IMR-90 (cell line): ENCODE results near the gene SYNPR. TPM values are rescaled to one million over a fixed set of nuclear protein-coding genes. Genes with fewer than 3 reads are reported as not detected.

ENCODE experiments used
- ATAC-seq: fragments of 200-7000 bp; cut with Tn5 transposase; 2 replicates; pipeline ENCODE4 v1.9.1; 2020; ENCODE audit warnings: low read depth, mild to moderate bottlenecking, moderate library complexity
- BruUV-seq: library from RNA; stranded (reverse); fragments of 400-500 nt; replicated peaks from 2 replicates; lab custom pipeline; 2021; lab: Mats Ljungman, UMichigan
- CTCF ChIA-PET: fragments of 300-600 bp; formaldehyde crosslinking; extraction: SDS; loops from one replicate; lab custom pipeline; 2021; ENCODE audit warnings: antibody characterized with exemption; lab: Yijun Ruan, JAX
- POLR2A ChIA-PET: fragments of 300-600 bp; sonication (Branson Sonifier 250); formaldehyde crosslinking; loops from one replicate; lab custom pipeline; 2022; ENCODE audit warnings: antibody characterized with exemption; ENCODE audit not compliant: unreplicated experiment; lab: Charles Lee
- DNase-seq: peaks from one replicate; pipeline ENCODE4 v3.0.0; 2013
- H2AFZ ChIP-seq: replicated peaks from 2 replicates; pipeline ENCODE3; 2013; ENCODE audit warnings: low read length, mild to moderate bottlenecking; ENCODE audit not compliant: poor library complexity
- H2AK5ac ChIP-seq: 2 replicates; pipeline ENCODE4 v1.6.1; 2013; ENCODE audit warnings: low read depth, low read length, inconsistent platforms
- H2AK9ac ChIP-seq: replicated peaks from 2 replicates; pipeline ENCODE3; 2013; ENCODE audit warnings: mild to moderate bottlenecking, low read depth, low read length, moderate library complexity; ENCODE audit not compliant: poor library complexity
- H2BK120ac ChIP-seq: 2 replicates; pipeline ENCODE4 v1.6.1; 2013; ENCODE audit warnings: low read depth, low read length, inconsistent platforms
- H2BK15ac ChIP-seq: 3 replicates; pipeline ENCODE4 v1.6.1; 2013; ENCODE audit warnings: low read depth, low read length, inconsistent platforms
- H2BK20ac ChIP-seq: 2 replicates; pipeline ENCODE4 v1.6.1; 2013; ENCODE audit warnings: low read depth, mild to moderate bottlenecking, inconsistent platforms, low read length, moderate library complexity
- H2BK5ac ChIP-seq: 2 replicates; pipeline ENCODE4 v1.6.1; 2013; ENCODE audit warnings: mild to moderate bottlenecking, low read depth, low read length, inconsistent platforms; ENCODE audit not compliant: poor library complexity, severe bottlenecking
- H3K14ac ChIP-seq: replicated peaks from 2 replicates; pipeline ENCODE4 v1.6.1; 2013; ENCODE audit warnings: low read depth, low read length, inconsistent platforms
- H3K18ac ChIP-seq: 2 replicates; pipeline ENCODE4 v1.6.1; 2013; ENCODE audit warnings: low read depth, low read length, control low read depth
- H3K23ac ChIP-seq: 2 replicates; pipeline ENCODE4 v1.6.1; 2013; ENCODE audit warnings: low read depth, low read length, inconsistent platforms
- H3K27ac ChIP-seq: 2 replicates; pipeline ENCODE4 v1.5.1; 2013; ENCODE audit warnings: mild to moderate bottlenecking, control low read depth, low read length; ENCODE audit not compliant: insufficient read depth
- H3K27me3 ChIP-seq: 2 replicates; pipeline ENCODE4 v1.6.1; 2013; ENCODE audit warnings: low read length; ENCODE audit not compliant: control insufficient read depth, insufficient read depth
- H3K36me3 ChIP-seq: 2 replicates; pipeline ENCODE4 v1.6.1; 2013; ENCODE audit warnings: low read length, mixed read lengths; ENCODE audit not compliant: control insufficient read depth, insufficient read depth
- H3K4ac ChIP-seq: 2 replicates; pipeline ENCODE4 v1.6.1; 2013; ENCODE audit warnings: low read depth, low read length, inconsistent platforms
- H3K4me1 ChIP-seq: 2 replicates; pipeline ENCODE4 v1.6.1; 2013; ENCODE audit warnings: low read length, mixed read lengths; ENCODE audit not compliant: control insufficient read depth, insufficient read depth
- H3K4me2 ChIP-seq: 2 replicates; pipeline ENCODE4 v1.6.1; 2013; ENCODE audit warnings: low read depth, mild to moderate bottlenecking, control low read depth, low read length, moderate library complexity
- H3K4me3 ChIP-seq: 2 replicates; pipeline ENCODE4 v1.5.1; 2013; ENCODE audit warnings: low read depth, mild to moderate bottlenecking, control low read depth, low read length, moderate library complexity; ENCODE audit not compliant: insufficient read depth
- H3K56ac ChIP-seq: 2 replicates; pipeline ENCODE4 v1.6.1; 2013; ENCODE audit warnings: low read length, inconsistent platforms; ENCODE audit not compliant: insufficient read depth; ENCODE audit errors: extremely low read depth
- H3K79me1 ChIP-seq, 2 experiments: 2 replicates each; pipeline ENCODE4 v1.6.1; 2013; ENCODE audit warnings: low read length in 2 of 2, inconsistent platforms in 1 of 2, low read depth in 1 of 2
- H3K9ac ChIP-seq: 2 replicates; pipeline ENCODE4 v1.6.1; 2013; ENCODE audit warnings: low read depth, low read length, control low read depth
- H3K9me1 ChIP-seq: 2 replicates; pipeline ENCODE4 v1.6.1; 2013; ENCODE audit warnings: low read length, inconsistent platforms; ENCODE audit not compliant: insufficient read depth
- H3K9me3 ChIP-seq: 2 replicates; pipeline ENCODE4 v1.6.1; 2013; ENCODE audit warnings: low read length; ENCODE audit not compliant: control insufficient read depth, insufficient read depth
- H4K20me1 ChIP-seq: 2 replicates; pipeline ENCODE4 v1.6.1; 2013; ENCODE audit warnings: low read length, inconsistent platforms; ENCODE audit not compliant: insufficient read depth
- H4K5ac ChIP-seq: 2 replicates; pipeline ENCODE4 v1.6.1; 2013; ENCODE audit warnings: mild to moderate bottlenecking, low read depth, low read length, control low read depth
- H4K8ac ChIP-seq, 2 experiments: 2 replicates each; pipeline ENCODE4 v1.6.1; 2013; ENCODE audit warnings: low read depth in 2 of 2, low read length in 2 of 2, control low read depth in 1 of 2, inconsistent platforms in 1 of 2
- H4K91ac ChIP-seq: 2 replicates; pipeline ENCODE4 v1.6.1; 2013; ENCODE audit warnings: low read depth, low read length, inconsistent platforms; ENCODE audit not compliant: insufficient read depth
- BHLHE40 ChIP-seq: fragments of 150-350 bp; IDR thresholded peaks from 2 replicates; pipeline ENCODE4 v1.6.1; 2016; ENCODE audit warnings: mild to moderate bottlenecking, low read depth, low read length
- CEBPB ChIP-seq: IDR thresholded peaks from 2 replicates; pipeline ENCODE4 v1.6.1; 2012; ENCODE audit warnings: low read depth, low read length, improper control_type of control experiment
- CHD1 ChIP-seq: IDR thresholded peaks from 2 replicates; pipeline ENCODE4 v1.6.1; 2012; ENCODE audit warnings: low read depth, low read length, improper control_type of control experiment
- CTCF ChIP-seq: conservative IDR thresholded peaks from 2 replicates; pipeline ENCODE4 v1.5.1; 2012; ENCODE audit warnings: mild to moderate bottlenecking, low read depth, low read length, improper control_type of control experiment
- ELK1 ChIP-seq: fragments of 150-350 bp; IDR thresholded peaks from 2 replicates; pipeline ENCODE4 v1.6.1; 2016; ENCODE audit warnings: low read depth, mild to moderate bottlenecking, low read length, moderate library complexity, borderline replicate concordance
- FOS ChIP-seq: fragments of 150-350 bp; IDR thresholded peaks from 2 replicates; pipeline ENCODE4 v1.6.1; 2016; ENCODE audit warnings: low read depth, low read length
- MAFK ChIP-seq: IDR thresholded peaks from 2 replicates; pipeline ENCODE4 v1.6.1; 2012; ENCODE audit warnings: low read depth, low read length, improper control_type of control experiment
- NFE2L2 ChIP-seq: fragments of 150-350 bp; IDR thresholded peaks from 2 replicates; pipeline ENCODE4 v1.6.1; 2016; ENCODE audit warnings: low read depth, mild to moderate bottlenecking, low read length
- POLR2A ChIP-seq: IDR thresholded peaks from 2 replicates; pipeline ENCODE4 v1.6.1; 2012; ENCODE audit warnings: mild to moderate bottlenecking, low read depth, low read length
- RAD21 ChIP-seq: IDR thresholded peaks from 2 replicates; pipeline ENCODE4 v1.6.1; 2012; ENCODE audit warnings: low read length, improper control_type of control experiment
- RCOR1 ChIP-seq: IDR thresholded peaks from 2 replicates; pipeline ENCODE4 v1.6.1; 2012; ENCODE audit warnings: mild to moderate bottlenecking, low read length, improper control_type of control experiment; ENCODE audit not compliant: insufficient replicate concordance
- RFX5 ChIP-seq: IDR thresholded peaks from 2 replicates; pipeline ENCODE4 v1.8.0; 2012; ENCODE audit warnings: low read depth, mild to moderate bottlenecking, low read length, moderate library complexity
- USF2 ChIP-seq: fragments of 150-350 bp; IDR thresholded peaks from 2 replicates; pipeline ENCODE4 v1.6.1; 2017; ENCODE audit warnings: mild to moderate bottlenecking, antibody characterized with exemption, low read length, low read depth
- WGBS, 2 experiments: methylation state at CpG; one replicate each; pipeline versions ENCODE4 v1.1.5 to v1.1.7; 2013; ENCODE audit warnings: missing lambda C conversion rate in 2 of 2; ENCODE audit not compliant: insufficient read length in 1 of 2; ENCODE audit errors: extremely low coverage in 2 of 2; 5-methylcytosine and 5-hydroxymethylcytosine counted together
- dilution Hi-C: fragments of 300-500 bp; cut with HindIII; formaldehyde crosslinking; loops from one replicate; pipeline ENCODE4 v1.14.3; 2018; ENCODE audit warnings: low sequenced_read_pairs; ENCODE audit not compliant: unreplicated experiment
- in situ Hi-C: fragments of 300-500 bp; cut with MboI; formaldehyde crosslinking; loops from 3 replicates; pipeline ENCODE4 v1.14.3; 2019; ENCODE audit warnings: low sequenced_read_pairs, inconsistent platforms, mixed read lengths
- intact Hi-C: fragments of 100-400 bp; cut with micrococcal nuclease; formaldehyde crosslinking; loops from 2 replicates; pipeline ENCODE4 v1.10.0; 2022
- polyA plus RNA-seq, 3 experiments: library from polyadenylated mRNA; depleted of rRNA; stranded (reverse); fragments of >200 nt; gene quantifications; 2 replicates each; pipeline ENCODE4 v1.2.3, GENCODE V29; 2012; ENCODE audit warnings: low replicate concordance in 1 of 3
- total RNA-seq: library from RNA; depleted of rRNA; stranded (reverse); fragments of >200 nt; gene quantifications from 2 replicates; pipeline ENCODE4 v1.2.3, GENCODE V29; 2012

Gene SYNPR
- total and polyA plus RNA-seq, 2 of the 4 experiments (the other 2 are of a cell fraction), result not detected

GRCh38 chr3:63532521-63532920 lies 254.4 kb downstream of the SYNPR start:
- intact Hi-C loops, result no loop called here
- H3K4me1 ChIP-seq, result no peaks in the 10 kb centered on the region
- no TSS peak for BruUV-seq
- no peak overlapping the region for H3K27ac ChIP-seq
- no peaks in the 10 kb centered on the region for H3K79me1 ChIP-seq
- POLR2A ChIA-PET, result no interaction called here
- no peak overlapping the region for H2BK120ac ChIP-seq
- TF ChIP-seq MAFK, result no peak
- TF ChIP-seq RAD21, result no peak
- no peak for TF ChIP-seq NFE2L2
- TF ChIP-seq ELK1, result no peak
- no peak for TF ChIP-seq RCOR1
- no peak for TF ChIP-seq POLR2A
- TF ChIP-seq USF2, result no peak
- no peak for TF ChIP-seq CTCF
- TF ChIP-seq RFX5, result no peak
- TF ChIP-seq CHD1, result no peak
- TF ChIP-seq BHLHE40, result no peak
- no peak for TF ChIP-seq CEBPB
- TF ChIP-seq FOS, result no peak
- H3K4me3 ChIP-seq, result no peak overlapping the region
- DNase-seq (no peak), ATAC-seq (no peak)
- no peak overlapping the region for H4K8ac ChIP-seq
- no peak overlapping the region for H3K4me2 ChIP-seq
- no peak overlapping the region for H2BK5ac ChIP-seq
- in situ Hi-C loops, result no loop called here
- no peaks in the 10 kb centered on the region for H3K9me1 ChIP-seq
- H3K9ac ChIP-seq, result no peak overlapping the region
- CTCF ChIA-PET, result no interaction called here
- H4K91ac ChIP-seq, result no peak overlapping the region
- H3K18ac ChIP-seq, result no peak overlapping the region
- H3K36me3 ChIP-seq, result no peaks in the 10 kb centered on the region
- H2AFZ ChIP-seq, result no peak overlapping the region
- H3K27me3 ChIP-seq, result no peaks in the 10 kb centered on the region
- dilution Hi-C loops, result no loop called here
- no peak overlapping the region for H4K5ac ChIP-seq
- H2AK9ac ChIP-seq, result no peak overlapping the region
- H3K56ac ChIP-seq, result no peak overlapping the region
- no peak overlapping the region for H3K23ac ChIP-seq
- no CpG with 5 or more reads among the region's 5 CpGs for WGBS, 2 experiments
- no peak overlapping the region for H2BK20ac ChIP-seq
- H3K14ac ChIP-seq, result no peak overlapping the region
- H2AK5ac ChIP-seq, result no peak overlapping the region
- H3K9me3 ChIP-seq, result no peaks in the 10 kb centered on the region
- H4K20me1 ChIP-seq, result no peaks in the 10 kb centered on the region
- no peak overlapping the region for H3K4ac ChIP-seq
- H2BK15ac ChIP-seq, result no peak overlapping the region
